Upper lobe of left lung (tissue), 4 donors: ENCODE measurements around the gene DNMT3L.

ENCODE experiments used
- CTCF ChIP-seq, 6 experiments: fragments of 450-650 bp in 4 of 6; fragments of 200-600 bp in 2 of 6; sonication (generic) in 2 of 6; IDR thresholded peaks; one replicate each; pipeline ENCODE4 v1.5.1; 2016 to 2019; ENCODE audit warnings: antibody characterized with exemption in 6 of 6
- EP300 ChIP-seq, 4 donors: sonication (generic); formaldehyde crosslinking; IDR thresholded peaks; one replicate each; pipeline ENCODE4 v1.5.1; 2017; ENCODE audit warnings: antibody characterized with exemption in 4 of 4, control low read depth in 2 of 4
- POLR2A ChIP-seq, 4 donors: fragments of 450-650 bp; IDR thresholded peaks; one replicate each; pipeline ENCODE4 v1.5.1; 2016 to 2017; ENCODE audit warnings: antibody characterized with exemption in 4 of 4, mild to moderate bottlenecking in 2 of 4
- POLR2AphosphoS5 ChIP-seq, 2 donors: sonication (generic); formaldehyde crosslinking; IDR thresholded peaks; one replicate each; pipeline ENCODE4 v1.5.1; 2017; ENCODE audit warnings: antibody characterized with exemption in 2 of 2

DNA sequence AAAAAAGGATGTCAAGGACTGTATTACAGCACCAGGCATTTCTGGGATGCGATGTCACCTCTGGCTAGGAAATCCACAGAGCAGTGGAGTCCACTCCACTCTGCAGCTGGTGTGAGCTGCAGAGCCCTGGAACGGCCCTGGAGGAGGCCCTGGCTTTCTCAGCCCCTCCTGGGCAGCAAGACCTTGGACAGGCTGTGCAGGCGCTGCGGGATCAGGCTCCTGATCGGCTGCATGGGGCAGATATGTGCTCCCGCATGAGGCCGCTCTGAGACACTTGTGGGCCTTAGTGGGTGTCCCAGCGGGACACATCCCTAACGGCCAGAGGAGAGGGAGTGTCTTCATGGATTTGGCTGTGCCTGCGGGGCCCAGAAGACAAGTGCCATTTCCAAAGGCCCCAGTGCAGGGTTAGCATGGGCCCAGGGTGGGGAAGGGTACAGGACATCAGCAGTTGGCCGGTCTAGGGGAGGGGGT lies 6.2 kb downstream of the DNMT3L start:
- TF ChIP-seq CTCF (IDR thresholded peaks at IDR 0.05) (no peak), POLR2A (IDR thresholded peaks at IDR 0.05) (no peak), EP300 (IDR thresholded peaks at IDR 0.05) (no peak), POLR2AphosphoS5 (IDR thresholded peaks at IDR 0.05) (no peak)
